DND-41 (cell line): ENCODE results near the gene CAD.
A peak's percentile ranks its signal among the peaks of the same experiment; 100 is the strongest.

Experiments
- ATAC-seq: fragments of 200-7000 bp; cut with Tn5 transposase; 3 replicates; pipeline ENCODE4 v1.9.1; 2021; ENCODE audit warnings: low read depth; ENCODE audit not compliant: insufficient read depth
- DNase-seq: peaks from one replicate; pipeline ENCODE4 v3.0.0-alpha.2; 2020
- H2AFZ ChIP-seq: 2 replicates; pipeline ENCODE4 v1.6.0; 2012; ENCODE audit warnings: low read depth, low read length
- H3K27ac ChIP-seq: 2 replicates; pipeline ENCODE4 v1.5.1; 2012; ENCODE audit warnings: low read length, inconsistent platforms
- H3K27me3 ChIP-seq: fragments of 200-600 bp; sonication (generic); 2 replicates; pipeline ENCODE4 v1.6.0; 2012; ENCODE audit warnings: low read length, mild to moderate bottlenecking, inconsistent platforms; ENCODE audit not compliant: insufficient read depth, poor library complexity
- H3K36me3 ChIP-seq: 2 replicates; pipeline ENCODE4 v1.5.1; 2012; ENCODE audit warnings: low read length, inconsistent platforms; ENCODE audit not compliant: insufficient read depth
- H3K4me1 ChIP-seq: 2 replicates; pipeline ENCODE4 v1.5.1; 2012; ENCODE audit warnings: mild to moderate bottlenecking, low read length; ENCODE audit not compliant: insufficient read depth
- H3K4me2 ChIP-seq: 2 replicates; pipeline ENCODE4 v1.6.0; 2012; ENCODE audit warnings: mild to moderate bottlenecking, moderate library complexity, low read length, inconsistent platforms; ENCODE audit not compliant: insufficient read depth
- H3K4me3 ChIP-seq, 2 experiments: fragments of 200-600 bp in 1 of 2; shearing (Covaris generic) in 1 of 2; 2 replicates each; pipeline ENCODE4 v1.5.1; 2012 to 2016; ENCODE audit warnings: inconsistent platforms in 2 of 2, low read length in 2 of 2, mild to moderate bottlenecking in 2 of 2, low read depth in 1 of 2, moderate library complexity in 1 of 2
- H3K79me2 ChIP-seq: 2 replicates; pipeline ENCODE4 v1.6.0; 2012; ENCODE audit warnings: low read length, inconsistent platforms; ENCODE audit not compliant: insufficient read depth
- H3K9ac ChIP-seq: 2 replicates; pipeline ENCODE4 v1.6.0; 2012; ENCODE audit warnings: low read depth, mild to moderate bottlenecking, inconsistent platforms, low read length, moderate library complexity
- H3K9me3 ChIP-seq: 2 replicates; pipeline ENCODE4 v1.5.1; 2012; ENCODE audit warnings: low read length, moderate library complexity, mild to moderate bottlenecking, inconsistent platforms; ENCODE audit not compliant: insufficient read depth, severe bottlenecking
- H4K20me1 ChIP-seq: 2 replicates; pipeline ENCODE4 v1.6.0; 2012; ENCODE audit warnings: low read length; ENCODE audit not compliant: insufficient read depth
- EZH2 ChIP-seq: IDR thresholded peaks from 3 replicates; pipeline ENCODE4 v1.6.1; 2012; ENCODE audit warnings: borderline replicate concordance, low read depth, mild to moderate bottlenecking, moderate library complexity, low read length, inconsistent platforms; ENCODE audit not compliant: severe bottlenecking
- TF ChIP-seq, protein P1 (sequence below): IDR thresholded peaks from 2 replicates; pipeline ENCODE4 v1.5.1; 2012; ENCODE audit warnings: borderline replicate concordance, low read length, moderate library complexity, mild to moderate bottlenecking; ENCODE audit not compliant: poor library complexity, severe bottlenecking; ENCODE audit errors: extremely low read depth

CAD gene

DNA sequence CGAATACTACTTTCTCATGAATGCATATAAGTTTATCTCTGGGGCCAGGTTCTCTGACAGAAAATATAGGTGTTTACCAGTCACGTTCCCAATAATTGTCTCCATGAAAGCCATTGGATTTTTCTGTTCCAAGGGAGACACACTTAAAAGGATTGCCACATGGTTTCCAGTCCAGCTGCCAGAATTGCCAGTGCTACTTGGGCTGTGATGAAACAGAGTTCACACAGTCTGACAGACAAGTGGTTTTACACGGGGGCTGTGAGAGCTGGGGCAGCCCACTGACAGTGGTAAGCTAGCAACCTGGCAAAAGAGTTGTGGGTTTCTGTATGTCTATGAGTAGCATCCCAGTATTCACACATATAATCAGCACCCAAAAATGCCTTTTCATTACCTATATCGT lies 33.1 kb upstream of the CAD start:
- TF ChIP-seq EZH2 = no peak
- TF ChIP-seq, protein P1, sequence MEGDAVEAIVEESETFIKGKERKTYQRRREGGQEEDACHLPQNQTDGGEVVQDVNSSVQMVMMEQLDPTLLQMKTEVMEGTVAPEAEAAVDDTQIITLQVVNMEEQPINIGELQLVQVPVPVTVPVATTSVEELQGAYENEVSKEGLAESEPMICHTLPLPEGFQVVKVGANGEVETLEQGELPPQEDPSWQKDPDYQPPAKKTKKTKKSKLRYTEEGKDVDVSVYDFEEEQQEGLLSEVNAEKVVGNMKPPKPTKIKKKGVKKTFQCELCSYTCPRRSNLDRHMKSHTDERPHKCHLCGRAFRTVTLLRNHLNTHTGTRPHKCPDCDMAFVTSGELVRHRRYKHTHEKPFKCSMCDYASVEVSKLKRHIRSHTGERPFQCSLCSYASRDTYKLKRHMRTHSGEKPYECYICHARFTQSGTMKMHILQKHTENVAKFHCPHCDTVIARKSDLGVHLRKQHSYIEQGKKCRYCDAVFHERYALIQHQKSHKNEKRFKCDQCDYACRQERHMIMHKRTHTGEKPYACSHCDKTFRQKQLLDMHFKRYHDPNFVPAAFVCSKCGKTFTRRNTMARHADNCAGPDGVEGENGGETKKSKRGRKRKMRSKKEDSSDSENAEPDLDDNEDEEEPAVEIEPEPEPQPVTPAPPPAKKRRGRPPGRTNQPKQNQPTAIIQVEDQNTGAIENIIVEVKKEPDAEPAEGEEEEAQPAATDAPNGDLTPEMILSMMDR = no peak
- Histone ChIP-seq H3K4me3 (no peak overlapping the region), H3K4me2 (no peak overlapping the region), H4K20me1 (no peaks in the 10 kb centered on the region), H3K9ac (no peak overlapping the region), H3K4me1 (no peaks in the 10 kb centered on the region), H3K27me3 (peaks cover 16% of the 10 kb centered on the region), H3K79me2 (no peaks in the 10 kb centered on the region), H3K27ac (no peak overlapping the region), H3K36me3 (no peaks in the 10 kb centered on the region), H3K9me3 (no peaks in the 10 kb centered on the region), H2AFZ (no peak overlapping the region)
- DNase-seq (no peak), ATAC-seq (no peak)

DNA sequence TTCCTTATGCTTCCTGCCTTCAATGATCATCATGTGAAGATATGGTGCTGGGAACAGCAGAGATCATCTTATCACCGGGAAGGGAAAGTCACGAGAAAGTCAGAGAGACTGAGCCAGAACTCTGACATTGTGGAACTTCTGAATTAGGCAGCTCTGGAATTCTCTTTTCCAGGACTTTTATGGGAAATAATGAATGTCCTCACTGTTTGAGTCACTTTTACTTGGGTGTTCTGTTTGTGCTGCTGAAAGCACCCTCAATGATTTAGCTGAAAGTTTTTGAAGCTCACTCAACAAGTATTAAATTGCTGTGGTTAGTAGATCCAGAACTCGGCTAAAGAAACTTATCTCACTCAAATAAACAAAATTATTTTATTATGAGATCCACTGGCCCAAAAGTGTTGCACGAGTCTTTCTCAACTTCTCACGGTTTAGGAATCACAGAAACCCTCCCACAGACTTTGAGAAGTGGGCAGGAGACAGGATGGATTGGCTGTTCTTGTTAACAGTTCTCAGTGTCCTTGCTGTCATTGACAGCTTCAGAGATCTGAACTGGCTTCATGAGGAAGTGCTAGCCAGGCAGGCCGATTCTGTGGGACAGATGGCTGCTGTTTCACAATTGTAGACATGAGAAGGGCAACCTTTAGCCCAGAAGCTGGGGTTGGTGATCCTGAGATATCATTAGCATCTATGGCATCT lies 31.7 kb upstream of the CAD start:
- Histone ChIP-seq H3K79me2 (no peaks in the 10 kb centered on the region), H4K20me1 (no peaks in the 10 kb centered on the region), H3K27me3 (peaks cover 13% of the 10 kb centered on the region), H3K36me3 (no peaks in the 10 kb centered on the region), H3K9ac (no peak overlapping the region), H3K4me2 (no peak overlapping the region), H3K27ac (no peak overlapping the region), H2AFZ (no peak overlapping the region), H3K4me1 (no peaks in the 10 kb centered on the region), H3K9me3 (no peaks in the 10 kb centered on the region), H3K4me3 (no peak overlapping the region)
- DNase-seq = no peak
- no peak for ATAC-seq
- TF ChIP-seq EZH2 = no peak
- TF ChIP-seq, protein P1 = no peak

DNA sequence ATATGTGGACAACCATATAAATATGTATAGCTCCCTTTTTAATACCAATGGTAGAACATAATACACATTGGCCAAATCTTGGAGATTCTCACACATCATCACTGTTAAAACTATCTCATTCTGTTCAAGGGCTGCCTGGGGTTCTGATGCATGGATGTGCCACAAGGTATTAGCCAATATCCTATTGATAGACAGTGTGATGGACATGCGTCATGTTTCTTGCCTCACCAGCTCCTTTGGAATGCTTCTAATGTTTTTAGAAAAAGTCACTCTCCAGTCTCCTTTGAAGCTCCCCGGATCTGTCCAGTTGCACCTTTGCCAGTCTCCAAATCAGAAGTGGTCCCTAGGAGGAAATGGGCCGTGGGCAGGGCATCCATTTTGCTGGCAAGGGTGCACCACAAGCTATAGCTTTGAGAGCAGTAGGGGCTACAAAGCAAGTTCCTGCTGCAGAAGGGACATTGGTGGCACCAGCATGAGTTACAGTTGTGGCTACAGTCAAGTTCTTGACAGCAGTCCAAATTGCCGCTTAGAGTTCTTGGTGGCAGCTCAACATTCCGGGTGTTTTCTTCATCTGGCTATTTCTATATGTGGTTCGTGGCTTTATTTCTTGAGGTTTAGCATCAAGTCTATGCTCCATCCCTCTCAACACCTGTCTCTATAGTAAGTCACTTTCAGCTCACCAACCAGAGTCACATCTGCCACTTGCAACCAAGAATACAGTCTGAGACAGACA lies 30.4 kb upstream of the CAD start:
- ATAC-seq = peak; percentile 21; the same call in 1 of the 3 replicates
- H4K20me1 ChIP-seq = no peaks in the 10 kb centered on the region
- H3K27me3 ChIP-seq = peaks cover 8% of the 10 kb centered on the region
- H3K4me3 ChIP-seq = no peak overlapping the region
- no peak for DNase-seq
- H3K79me2 ChIP-seq = no peaks in the 10 kb centered on the region
- TF ChIP-seq, protein P1 = no peak
- TF ChIP-seq EZH2 = no peak
- no peaks in the 10 kb centered on the region for H3K4me1 ChIP-seq
- H3K36me3 ChIP-seq = no peaks in the 10 kb centered on the region
- no peaks in the 10 kb centered on the region for H3K9me3 ChIP-seq
- H3K27ac ChIP-seq = no peak overlapping the region
- no peak overlapping the region for H3K9ac ChIP-seq
- no peak overlapping the region for H2AFZ ChIP-seq
- H3K4me2 ChIP-seq = no peak overlapping the region
